GM12864 (cell line): ENCODE results near the gene AKNA.

Experiments
- DNase-seq: peaks from one replicate; pipeline ENCODE4 v3.0.0-alpha.2; 2011; ENCODE audit warnings: low read depth
- H3K4me3 ChIP-seq: 2 replicates; pipeline ENCODE4 v1.5.1; 2011; ENCODE audit warnings: mild to moderate bottlenecking, low read depth, low read length, control low read depth
- CTCF ChIP-seq: IDR thresholded peaks from 2 replicates; pipeline ENCODE4 v1.5.1; 2011; ENCODE audit warnings: low read depth, mild to moderate bottlenecking, moderate library complexity, low read length, control low read depth, inconsistent platforms; ENCODE audit errors: missing control alignments

The AKNA gene

GRCh38 chr9:114367772-114368569 is 19.8 kb downstream of the AKNA start:
- no peak overlapping the region for H3K4me3 ChIP-seq
- no peak for DNase-seq
- TF ChIP-seq CTCF, result no peak

DNA sequence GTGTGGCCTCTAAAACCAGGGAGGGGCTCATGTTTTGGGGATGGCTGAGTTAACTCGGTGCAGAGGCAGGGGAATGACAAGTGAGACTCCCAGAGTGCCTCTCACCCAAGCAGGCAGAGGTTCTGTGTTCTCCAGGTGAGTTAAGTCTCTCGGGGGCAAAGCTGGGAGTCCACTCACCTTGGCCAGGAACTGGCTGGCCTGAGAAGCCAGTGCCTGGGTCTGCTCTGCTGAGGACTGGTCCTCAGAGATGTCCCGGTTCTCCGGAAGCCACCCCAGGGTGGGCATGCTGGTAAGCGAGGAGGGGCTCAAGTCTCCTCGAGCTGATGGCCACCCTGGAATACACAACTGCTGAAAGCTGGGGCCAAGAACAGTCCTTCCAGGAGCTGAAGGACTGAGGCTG is 20.4 kb downstream of the AKNA start:
- no peak overlapping the region for H3K4me3 ChIP-seq

DNA sequence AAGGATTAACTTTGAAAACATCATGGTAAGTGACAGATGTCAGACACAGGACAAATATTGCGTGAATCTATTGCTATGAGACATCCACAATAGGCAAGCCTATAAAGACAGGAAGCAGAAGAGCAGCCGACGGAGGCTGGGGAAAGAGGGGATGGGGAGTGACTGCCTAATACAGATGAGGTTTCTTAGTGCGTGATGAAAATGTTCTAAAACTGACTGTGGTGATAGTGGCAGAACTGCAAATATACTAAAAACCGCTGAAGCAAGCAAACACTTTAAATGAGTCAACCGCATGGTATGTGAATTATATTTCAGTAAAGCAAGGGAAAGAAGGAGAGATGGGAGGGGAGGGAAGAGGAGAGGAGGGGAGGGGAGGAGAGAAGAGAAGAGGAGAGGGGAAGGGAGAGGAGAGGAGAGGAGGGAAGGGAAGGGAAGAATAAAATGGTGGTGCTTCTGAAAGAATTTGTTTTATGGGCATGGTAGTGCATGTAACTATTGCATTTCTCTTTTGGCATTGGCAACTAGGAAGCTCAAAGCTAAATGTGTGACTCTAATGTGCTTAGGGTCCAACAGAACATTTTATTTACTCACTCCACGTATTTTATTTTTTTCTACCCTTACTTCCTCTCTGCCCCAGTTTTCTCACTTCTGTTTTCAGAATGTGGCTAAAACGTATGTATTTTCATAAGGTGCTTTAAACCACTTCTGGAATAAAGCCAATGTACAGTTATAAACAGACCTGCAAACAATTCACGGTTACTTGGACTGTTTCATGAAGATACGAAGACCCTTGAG is 21.3 kb downstream of the AKNA start:
- no peak for TF ChIP-seq CTCF
- peak; percentile 60 for DNase-seq
- H3K4me3 ChIP-seq, result no peak overlapping the region

More for the DNA sequence above, 20.4 kb downstream of the AKNA start:
- no peak for DNase-seq
- TF ChIP-seq CTCF, result no peak

- TF ChIP-seq CTCF, result no peak
- H3K4me3 ChIP-seq, result no peak overlapping the region
- DNase-seq, result no peak
These were observed 22.6 kb downstream of the AKNA start for GRCh38 chr9:114365194-114365593.

GRCh38 chr9:114364134-114365041 is 23.4 kb downstream of the AKNA start:
- no peak overlapping the region for H3K4me3 ChIP-seq
- no peak for TF ChIP-seq CTCF
- no peak for DNase-seq

- no peak overlapping the region for H3K4me3 ChIP-seq
- TF ChIP-seq CTCF, result no peak
- DNase-seq, result no peak
These were observed 24.4 kb downstream of the AKNA start for GRCh38 chr9:114363424-114363823.
